Upper lobe of left lung (tissue), 4 donors: ENCODE data around the gene RP9.

Experiments
- CTCF ChIP-seq, 6 experiments: fragments of 450-650 bp in 4 of 6; fragments of 200-600 bp in 2 of 6; sonication (generic) in 2 of 6; IDR thresholded peaks; one replicate each; pipeline ENCODE4 v1.5.1; 2016 to 2019; ENCODE audit warnings: antibody characterized with exemption in 6 of 6
- POLR2AphosphoS5 ChIP-seq, 2 donors: sonication (generic); formaldehyde crosslinking; IDR thresholded peaks; one replicate each; pipeline ENCODE4 v1.5.1; 2017; ENCODE audit warnings: antibody characterized with exemption in 2 of 2

- TF ChIP-seq CTCF (IDR thresholded peaks at IDR 0.05) (no peak), POLR2AphosphoS5 (IDR thresholded peaks at IDR 0.05) (no peak)
Observed at GRCh38 chr7:33053721-33054120, 55.5 kb downstream of the RP9 start.
